H1 (cell line): Measurements from ENCODE around the gene UIMC1. TPM values are rescaled to one million over a fixed set of nuclear protein-coding genes. Genes with fewer than 3 reads are reported as not detected.

Source experiments
- CTCF ChIA-PET: fragments of 300-600 bp; sonication (Branson Sonifier 250); formaldehyde crosslinking; loops from one replicate; lab custom pipeline; 2021; ENCODE audit not compliant: partially characterized antibody; lab: Charles Lee
- POLR2A ChIA-PET: fragments of 300-600 bp; sonication (Branson Sonifier 250); formaldehyde crosslinking; loops from one replicate; lab custom pipeline; 2021; ENCODE audit warnings: inconsistent platforms; ENCODE audit not compliant: partially characterized antibody; lab: Charles Lee
- DNase-seq, 2 experiments: peaks; one replicate each; pipeline versions ENCODE4 v3.0.0 to v3.0.0-alpha.2; 2010 to 2022; ENCODE audit warnings: low spot score in 2 of 2, low read depth in 1 of 2, mixed read lengths in 1 of 2
- FAIRE-seq: peaks from 2 replicates; lab custom pipeline; 2011; peaks lifted over from hg19 to GRCh38; lab: Jason Lieb, UNC
- H2AFZ ChIP-seq: 2 replicates; pipeline ENCODE4 v1.8.1; 2012; ENCODE audit warnings: low read length, inconsistent platforms
- H2AK5ac ChIP-seq: 2 replicates; pipeline ENCODE4 v1.6.1; 2013; ENCODE audit warnings: low read depth, low read length
- H2BK120ac ChIP-seq: replicated peaks from 2 replicates; pipeline ENCODE3; 2013; ENCODE audit warnings: low read depth, low read length, inconsistent platforms
- H2BK12ac ChIP-seq: 2 replicates; pipeline ENCODE4 v1.6.1; 2013; ENCODE audit warnings: low read depth, low read length
- H2BK15ac ChIP-seq: 2 replicates; pipeline ENCODE4 v1.6.1; 2013; ENCODE audit warnings: low read length
- H2BK20ac ChIP-seq: 2 replicates; pipeline ENCODE4 v1.6.1; 2013; ENCODE audit warnings: low read length
- H2BK5ac ChIP-seq: 2 replicates; pipeline ENCODE4 v1.6.1; 2013; ENCODE audit warnings: low read depth, low read length
- H3K14ac ChIP-seq: 2 replicates; pipeline ENCODE4 v1.6.1; 2013; ENCODE audit warnings: inconsistent platforms; ENCODE audit not compliant: insufficient read length
- H3K18ac ChIP-seq: 2 replicates; pipeline ENCODE4 v1.6.1; 2013; ENCODE audit warnings: low read length; ENCODE audit errors: extremely low read depth
- H3K23ac ChIP-seq: 2 replicates; pipeline ENCODE4 v1.6.1; 2013; ENCODE audit warnings: inconsistent platforms; ENCODE audit not compliant: insufficient read length
- H3K23me2 ChIP-seq: 2 replicates; pipeline ENCODE4 v1.6.1; 2013; ENCODE audit warnings: low read depth, low read length
- H3K27ac ChIP-seq: 2 replicates; pipeline ENCODE4 v1.6.1; 2011; ENCODE audit warnings: low read depth, low read length, inconsistent platforms
- H3K27me3 ChIP-seq, 4 experiments: replicated peaks in 1 of 4; 1 replicate in 1 of 4; 2 replicates in 3 of 4; pipeline versions ENCODE4 v1.6.1 to v1.8.1; 2011 to 2013; ENCODE audit warnings: low read length in 3 of 4, mild to moderate bottlenecking in 3 of 4, inconsistent platforms in 2 of 4, mixed read lengths in 2 of 4, moderate library complexity in 1 of 4; ENCODE audit not compliant: control insufficient read depth in 3 of 4, insufficient read depth in 3 of 4; ENCODE audit errors: extremely low read depth in 1 of 4
- H3K36me3 ChIP-seq, 4 experiments: 2 replicates each; pipeline versions ENCODE4 v1.6.1 to v1.8.1; 2011 to 2013; ENCODE audit warnings: mild to moderate bottlenecking in 4 of 4, low read length in 3 of 4, moderate library complexity in 2 of 4, control low read depth in 1 of 4, inconsistent platforms in 1 of 4; ENCODE audit not compliant: insufficient read depth in 4 of 4, control insufficient read depth in 2 of 4
- H3K4ac ChIP-seq: replicated peaks from 2 replicates; pipeline ENCODE3; 2013; ENCODE audit warnings: low read length, low read depth, mixed read lengths, inconsistent platforms; ENCODE audit not compliant: insufficient read length
- H3K4me1 ChIP-seq, 4 experiments: replicated peaks in 1 of 4; 1 replicate in 1 of 4; 2 replicates in 3 of 4; pipeline versions ENCODE4 v1.6.1 to v1.8.1; 2011 to 2013; ENCODE audit warnings: low read length in 3 of 4, inconsistent platforms in 2 of 4, mixed read lengths in 1 of 4; ENCODE audit not compliant: insufficient read depth in 4 of 4, control insufficient read depth in 3 of 4
- H3K4me2 ChIP-seq, 2 experiments: 2 replicates each; pipeline versions ENCODE4 v1.6.1 to v1.8.1; 2011 to 2013; ENCODE audit warnings: low read depth in 2 of 2, low read length in 2 of 2, control low read depth in 1 of 2, inconsistent platforms in 1 of 2, mild to moderate bottlenecking in 1 of 2; ENCODE audit not compliant: insufficient read depth in 1 of 2
- H3K4me3 ChIP-seq, 4 experiments: fragments of 200-600, 300-600 bp in 1 of 4; sonication (generic), shearing (Covaris generic), sonication (Bioruptor Twin) in 1 of 4; 2 replicates each; pipeline versions ENCODE4 v1.5.1 to v1.8.1; 2011 to 2016; ENCODE audit warnings: low read length in 4 of 4, low read depth in 3 of 4, control low read depth in 2 of 4, inconsistent platforms in 2 of 4, mild to moderate bottlenecking in 2 of 4, mixed read lengths in 1 of 4, moderate library complexity in 1 of 4; ENCODE audit not compliant: insufficient read depth in 2 of 4; ENCODE audit errors: extremely low read depth in 1 of 4
- H3K56ac ChIP-seq: replicated peaks from 2 replicates; pipeline ENCODE3; 2013; ENCODE audit warnings: low read depth, mild to moderate bottlenecking, mixed read lengths, low read length, inconsistent platforms; ENCODE audit not compliant: insufficient read length
- H3K79me1 ChIP-seq: 2 replicates; pipeline ENCODE4 v1.6.1; 2013; ENCODE audit warnings: low read depth, low read length, control low read depth
- H3K79me2 ChIP-seq, 2 experiments: 2 replicates each; pipeline versions ENCODE4 v1.6.1 to v1.8.1; 2012 to 2013; ENCODE audit warnings: low read length in 2 of 2, mild to moderate bottlenecking in 2 of 2, inconsistent platforms in 1 of 2; ENCODE audit not compliant: insufficient read depth in 2 of 2, control insufficient read depth in 1 of 2
- H3K9ac ChIP-seq, 4 experiments: replicated peaks in 1 of 4; 1 replicate in 1 of 4; 2 replicates in 3 of 4; pipeline versions ENCODE4 v1.6.1 to v1.8.1; 2011 to 2013; ENCODE audit warnings: low read depth in 3 of 4, low read length in 3 of 4, control low read depth in 2 of 4, mild to moderate bottlenecking in 2 of 4, moderate library complexity in 2 of 4, inconsistent platforms in 1 of 4; ENCODE audit errors: extremely low read depth in 1 of 4
- H3K9me3 ChIP-seq, 2 experiments: 2 replicates each; pipeline versions ENCODE4 v1.6.1 to v1.8.1; 2012 to 2013; ENCODE audit warnings: mild to moderate bottlenecking in 2 of 2, moderate library complexity in 2 of 2, control low read depth in 1 of 2, inconsistent platforms in 1 of 2, low read depth in 1 of 2, low read length in 1 of 2, mixed read lengths in 1 of 2; ENCODE audit not compliant: insufficient read depth in 2 of 2
- H4K20me1 ChIP-seq, 2 experiments: replicated peaks in 1 of 2; 2 replicates each; pipeline versions ENCODE3 to v1.8.1; 2011 to 2013; ENCODE audit warnings: inconsistent platforms in 2 of 2, low read length in 2 of 2, mild to moderate bottlenecking in 1 of 2; ENCODE audit not compliant: insufficient read depth in 2 of 2, control insufficient read depth in 1 of 2
- H4K5ac ChIP-seq: 2 replicates; pipeline ENCODE4 v1.6.1; 2013; ENCODE audit warnings: low read length, low read depth, mixed read lengths, inconsistent platforms; ENCODE audit not compliant: insufficient read length
- H4K8ac ChIP-seq: 2 replicates; pipeline ENCODE4 v1.8.0; 2013; ENCODE audit warnings: mild to moderate bottlenecking, moderate library complexity, low read length, inconsistent platforms; ENCODE audit not compliant: insufficient read depth; ENCODE audit errors: extremely low read depth
- H4K91ac ChIP-seq: replicated peaks from 2 replicates; pipeline ENCODE3; 2013; ENCODE audit warnings: low read length, mixed read lengths, inconsistent platforms; ENCODE audit not compliant: insufficient read length
- CBX8 ChIP-seq: fragments of 300-800, 300-1000 bp; sonication (generic); IDR thresholded peaks from 2 replicates; pipeline ENCODE4 v1.7.1; 2016; ENCODE audit warnings: low read depth, low read length, borderline replicate concordance
- CHD2 ChIP-seq: IDR thresholded peaks from 2 replicates; pipeline ENCODE4 v1.6.1; 2012; ENCODE audit warnings: low read length, improper control_type of control experiment
- EZH2 ChIP-seq: fragments of 200-600 bp; sonication (generic); IDR thresholded peaks from 2 replicates; pipeline ENCODE4 v1.7.1; 2012; ENCODE audit warnings: low read depth, mild to moderate bottlenecking, moderate library complexity, low read length, inconsistent platforms; ENCODE audit not compliant: severe bottlenecking
- GABPA ChIP-seq: IDR thresholded peaks from 2 replicates; pipeline ENCODE4 v1.6.1; 2011; ENCODE audit warnings: mild to moderate bottlenecking, low read length, moderate library complexity, borderline replicate concordance; ENCODE audit not compliant: insufficient read depth
- RBBP5 ChIP-seq: IDR thresholded peaks from 2 replicates; pipeline ENCODE4 v1.7.1; 2012; ENCODE audit warnings: low read depth, mild to moderate bottlenecking, inconsistent platforms, low read length, moderate library complexity, borderline replicate concordance
- SUZ12 ChIP-seq: fragments of 200-600 bp; sonication (generic); IDR thresholded peaks from 2 replicates; pipeline ENCODE4 v1.6.1; 2012; ENCODE audit warnings: mild to moderate bottlenecking, inconsistent platforms, low read length, moderate library complexity, mixed read lengths
- TAF7 ChIP-seq: optimal IDR thresholded peaks from 2 replicates; pipeline ENCODE3; 2011; ENCODE audit warnings: low read depth, mild to moderate bottlenecking, inconsistent platforms, low read length, moderate library complexity, borderline replicate concordance
- TEAD4 ChIP-seq: IDR thresholded peaks from 2 replicates; pipeline ENCODE4 v1.6.1; 2012; ENCODE audit warnings: low read depth, low read length, inconsistent platforms, mixed read lengths
- YY1 ChIP-seq: IDR thresholded peaks from 2 replicates; pipeline ENCODE4 v1.6.1; 2011; ENCODE audit warnings: low read depth, mild to moderate bottlenecking, low read length
- WGBS, 2 experiments: shearing (Covaris generic) in 1 of 2; methylation state at CpG; one replicate each; pipeline versions ENCODE4 v1.1.6 to v1.1.7; 2013 to 2015; ENCODE audit warnings: low lambda C conversion rate in 2 of 2, mixed read lengths in 2 of 2, inconsistent platforms in 1 of 2, low coverage in 1 of 2, missing lambda C conversion rate in 1 of 2; ENCODE audit not compliant: insufficient replicate concordance in 2 of 2, insufficient coverage in 1 of 2, insufficient read length in 1 of 2; ENCODE audit errors: extremely low coverage in 1 of 2, missing lambda C conversion rate in 1 of 2; 5-methylcytosine and 5-hydroxymethylcytosine counted together
- polyA plus RNA-seq, 7 experiments: library from polyadenylated mRNA; depleted of rRNA in 3 of 7; stranded (reverse) in 5 of 7; unstranded in 2 of 7; fragments of >200 nt in 5 of 7; fragments of 200-250 nt in 2 of 7; gene quantifications; 1 replicate in 5 of 7; 2 replicates in 1 of 7; 4 replicates in 1 of 7; pipeline versions ENCODE4 v1.2.1 to v1.2.3, GENCODE V29; 2011 to 2013; ENCODE audit warnings: missing spikeins in 2 of 7, mixed read lengths in 2 of 7
- total RNA-seq: library from RNA; stranded (reverse); fragmentation: NEBNext Ultra II Directional; extraction: Animal tissue kit (Norgen Biotek cat#: 25700); gene quantifications from 2 replicates; pipeline ENCODE4 v1.2.1, GENCODE V29; 2021
- TF ChIP-seq, protein P1 (sequence below): IDR thresholded peaks from 2 replicates; pipeline ENCODE4 v1.6.1; 2012; ENCODE audit warnings: inconsistent platforms

The UIMC1 gene
- total and polyA plus RNA-seq, 2 of the 8 experiments (the other 6 are each of a cell fraction or from before 2014, with no cell fraction given), result 12.8 to 43.7 TPM

- Histone ChIP-seq H3K27me3 (no peaks in the 10 kb centered on the region), H3K23me2 (peaks cover 7% of the 10 kb centered on the region; the same call in 1 of the 2 replicates), H3K27ac (peak within 1 kb of the TSS; percentile 13; the same call in 1 of the 2 replicates), H3K14ac (no peak within 1 kb of the TSS), H2AFZ (peak within 1 kb of the TSS; percentile 96), H3K23ac (no peak within 1 kb of the TSS), H2BK20ac (peak within 1 kb of the TSS; percentile 32; the same call in 1 of the 2 replicates), H3K36me3 (peaks cover 0 to 5% (median 2%) of the 10 kb centered on the region in 4 experiments; a peak in 2 of 8 replicates), H3K9ac (peak within 1 kb of the TSS; percentile 71 to 85 (median 79)), H3K4me2 (peak within 1 kb of the TSS; percentile 87 to 95), H4K20me1 (no peaks in the 10 kb centered on the region), H4K8ac (peak within 1 kb of the TSS; percentile 95), H2BK120ac (no peak within 1 kb of the TSS), H2BK12ac (peak within 1 kb of the TSS; percentile 52; the same call in 1 of the 2 replicates), H3K18ac (peak within 1 kb of the TSS; percentile 89; the same call in 1 of the 2 replicates), H3K79me1 (0 out of 2 replicates have a peak, but pooled peaks cover 4% of the 10 kb centered on the region), H3K4me3 (peak within 1 kb of the TSS; percentile 49 to 75 (median 74)), H3K4ac (no peak within 1 kb of the TSS), H4K91ac (peak within 1 kb of the TSS; percentile 35), H3K56ac (no peak within 1 kb of the TSS), H3K9me3 (no peaks in the 10 kb centered on the region), H2BK5ac (peak within 1 kb of the TSS; percentile 60; the same call in 1 of the 2 replicates), H3K4me1 (peaks cover 0 to 4% (median 0%) of the 10 kb centered on the region in 4 experiments; a peak in 3 of 7 replicates), H2AK5ac (no peak within 1 kb of the TSS), H2BK15ac (no peak within 1 kb of the TSS), H3K79me2 (peaks cover 0 to 23% of the 10 kb centered on the region in 2 experiments; a peak in 2 of 4 replicates), H4K5ac (peak within 1 kb of the TSS; percentile 90)
- no peak for FAIRE-seq
- ChIA-PET POLR2A (interaction anchor here (0.8 to 2.5 kb wide), 12 partner anchors 10 to 123 kb away, joined by 3 to 26 read pairs (median 4); partner anchors contain the start of genes NSD1 and UIMC1), CTCF (interaction anchor here (0.8 to 3.4 kb wide), 16 partner anchors 11 to 362 kb away, joined by 3 to 17 read pairs (median 4); partner anchors contain the start of gene UIMC1)
- WGBS, 2 experiments, result 4% methylated on average over 77 of the region's 77 CpGs; no CpG with 5 or more reads in 1 of the 2 experiments
- peak; percentile 70 to 93 for DNase-seq
- TF ChIP-seq TAF7 (peak; percentile 59), YY1 (peak; percentile 81), SUZ12 (no peak), EZH2 (no peak), CBX8 (no peak), RBBP5 (peak; percentile 75), GABPA (peak; percentile 71), TEAD4 (no peak), CHD2 (peak; percentile 98)
- TF ChIP-seq, protein P1, sequence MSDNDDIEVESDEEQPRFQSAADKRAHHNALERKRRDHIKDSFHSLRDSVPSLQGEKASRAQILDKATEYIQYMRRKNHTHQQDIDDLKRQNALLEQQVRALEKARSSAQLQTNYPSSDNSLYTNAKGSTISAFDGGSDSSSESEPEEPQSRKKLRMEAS, result 0 out of 2 replicates have a peak, but pooled peaks have one; percentile 5
These were observed 16.1 kb upstream of the UIMC1 start, which contains the start of gene ZNF346 for GRCh38 chr5:177022386-177023302. ZNF346 (plus strand) TSS chr5:177022696; CDS start chr5:177022739, 43 bp downstream.
